Kidney epithelial cell (primary cell): ENCODE data around the gene CP. TPM values are rescaled to one million over a fixed set of nuclear protein-coding genes. Genes with fewer than 3 reads are reported as not detected.

Experiments used
- DNase-seq: peaks from one replicate; pipeline ENCODE4 v3.0.0-alpha.2; 2010; ENCODE audit warnings: low read depth
- H3K27me3 ChIP-seq: 2 replicates; pipeline ENCODE4 v1.6.0; 2011; ENCODE audit warnings: low read length; ENCODE audit not compliant: control insufficient read depth, insufficient read depth
- H3K36me3 ChIP-seq: 2 replicates; pipeline ENCODE4 v1.5.1; 2011; ENCODE audit warnings: low read length; ENCODE audit not compliant: control insufficient read depth, insufficient read depth
- H3K4me3 ChIP-seq: 2 replicates; pipeline ENCODE4 v1.5.1; 2011; ENCODE audit warnings: low read depth, mild to moderate bottlenecking, control low read depth, low read length
- CTCF ChIP-seq: IDR thresholded peaks from 2 replicates; pipeline ENCODE4 v1.5.1; 2011; ENCODE audit warnings: mild to moderate bottlenecking, moderate library complexity, low read length, control low read depth, inconsistent platforms; ENCODE audit not compliant: insufficient read depth, poor library complexity, severe bottlenecking
- total RNA-seq: library from RNA; depleted of rRNA; stranded (reverse); fragments of >200 nt; gene quantifications from 2 replicates; pipeline ENCODE4 v1.2.3, GENCODE V29; 2015

The CP gene
- total RNA-seq, 1 donor from 2014 or later = not detected

- no peaks in the 10 kb centered on the region for H3K27me3 ChIP-seq
- H3K4me3 ChIP-seq = no peak overlapping the region
- no peak for TF ChIP-seq CTCF
- DNase-seq = no peak
- no peaks in the 10 kb centered on the region for H3K36me3 ChIP-seq
These were observed 78.9 kb downstream of the CP start for GRCh38 chr3:149142682-149143081.

- H3K36me3 ChIP-seq = no peaks in the 10 kb centered on the region
- no peaks in the 10 kb centered on the region for H3K27me3 ChIP-seq
- no peak overlapping the region for H3K4me3 ChIP-seq
- no peak for TF ChIP-seq CTCF
- no peak for DNase-seq
These were observed 87.1 kb downstream of the CP start for GRCh38 chr3:149134575-149134974.

GRCh38 chr3:149131589-149131988, 90.0 kb downstream of the CP start:
- Histone ChIP-seq H3K4me3 (no peak overlapping the region), H3K36me3 (no peaks in the 10 kb centered on the region), H3K27me3 (no peaks in the 10 kb centered on the region)
- no peak for TF ChIP-seq CTCF
- DNase-seq = no peak

- Histone ChIP-seq H3K4me3 (peak within 1 kb of the TSS; percentile 84), H3K36me3 (no peaks in the 10 kb centered on the region), H3K27me3 (no peaks in the 10 kb centered on the region)
- no peak for TF ChIP-seq CTCF
- DNase-seq = peak; percentile 75
These were observed 92.1 kb downstream of the CP start, which contains the start of gene HPS3 for GRCh38 chr3:149129326-149130205. HPS3 (plus strand) TSS chr3:149129638; CDS start chr3:149129724, 86 bp downstream.

- no peak for DNase-seq
- no peaks in the 10 kb centered on the region for H3K36me3 ChIP-seq
- H3K27me3 ChIP-seq = no peaks in the 10 kb centered on the region
- no peak for TF ChIP-seq CTCF
- H3K4me3 ChIP-seq = peak overlapping the region; percentile 84
These were observed 92.8 kb downstream of the CP start for GRCh38 chr3:149128821-149129220.
